ENCODE data around the gene MSANTD2.

GRCh38 chr11:124745835-124746620, 54.2 kb downstream of the MSANTD2 start:
- TF ChIP-seq CTCF (IDR thresholded peaks at IDR 0.05; ENCODE audit: low read depth, low read length) = no peak
- TF ChIP-seq POLR2A (IDR thresholded peaks at IDR 0.05; ENCODE audit: extremely low read depth, insufficient read length) = no peak
- no peak for TF ChIP-seq MYC (IDR thresholded peaks at IDR 0.05; ENCODE audit: low read depth, low read length)
- no peak for TF ChIP-seq MAX (IDR thresholded peaks at IDR 0.05; ENCODE audit: low read depth, low read length)

Measured in NB4 (cell line).